Measurements from ENCODE around the gene SELENOV. TPM values are rescaled to one million over a fixed set of nuclear protein-coding genes. Genes with fewer than 3 reads are reported as not detected.

The SELENOV gene
- total and polyA plus RNA-seq, 9 of the 15 experiments (the other 6 are each of a cell fraction or from before 2014, with no cell fraction given): 0.04 to 0.09 (median 0.06) TPM; not detected in 4

DNA sequence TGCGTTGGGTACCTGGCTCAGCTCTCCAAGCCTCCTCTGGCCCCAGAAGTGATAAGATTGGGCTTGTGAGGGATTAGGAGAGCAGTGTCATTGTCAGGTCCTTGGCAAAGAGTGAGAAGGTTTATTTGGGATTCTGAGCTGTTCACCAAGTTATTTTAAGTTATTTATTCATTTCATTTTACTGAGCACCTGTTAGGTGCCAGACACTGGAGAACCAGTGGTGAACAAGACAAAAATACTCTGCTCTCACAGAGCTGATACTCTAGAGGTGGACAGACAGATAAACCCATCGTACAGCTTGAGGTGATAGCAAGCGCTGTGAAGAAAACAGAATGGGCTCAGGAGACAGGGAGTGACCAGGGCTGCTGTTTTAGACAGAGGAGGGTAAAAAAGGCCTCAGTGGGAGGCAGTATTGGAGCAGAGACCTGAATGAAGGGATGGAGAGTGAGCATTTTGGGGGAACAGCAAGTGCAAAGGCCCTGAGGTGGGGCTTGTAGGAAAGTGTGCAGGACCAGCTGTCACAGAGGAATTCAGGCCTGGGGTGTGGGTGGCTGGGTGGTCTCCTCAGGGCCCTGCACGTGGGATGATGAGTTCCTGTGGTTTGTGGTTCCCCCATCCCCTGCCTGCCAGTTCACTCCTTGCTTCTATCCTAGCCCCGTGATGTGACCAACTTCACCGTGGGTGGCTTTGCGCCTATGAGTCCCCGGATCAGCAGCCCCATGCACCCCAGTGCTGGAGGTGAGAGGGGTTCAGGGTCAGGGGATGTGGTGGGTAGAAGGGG is 43.0 kb upstream of the SELENOV start:
- Histone ChIP-seq H3K9me3 (replicated peaks; ENCODE audit: control insufficient read depth, insufficient read depth, low read depth, low read length) (no peaks in the 10 kb centered on the region), H3K27me3 (ENCODE audit: control insufficient read depth in 2 of 2, insufficient read depth in 2 of 2, low read length in 2 of 2) (no peaks in the 10 kb centered on the region), H4K20me1 (replicated peaks; ENCODE audit: control insufficient read depth, insufficient read depth, low read length) (no peaks in the 10 kb centered on the region; the same call in 1 of the 2 replicates), H3K9me1 (ENCODE audit: control insufficient read depth, insufficient read depth, low read length) (no peaks in the 10 kb centered on the region), H3K36me3 (ENCODE audit: control insufficient read depth, insufficient read depth, low read length) (peaks cover 98% of the 10 kb centered on the region), H3K4me2 (ENCODE audit: insufficient read depth, low read length) (no peak overlapping the region), H3K4me1 (replicated peaks in 1 of 2; ENCODE audit: control insufficient read depth in 2 of 2, insufficient read depth in 2 of 2, low read length in 2 of 2) (peaks cover 0 to 16% of the 10 kb centered on the region in 2 experiments; a peak in 1 of 5 replicates), H3K79me2 (ENCODE audit: control insufficient read depth, insufficient read depth, low read length) (no peaks in the 10 kb centered on the region), H3K27ac (ENCODE audit: extremely low read depth, low read depth, low read length) (no peak overlapping the region), H2AFZ (ENCODE audit: low read depth, low read length) (no peak overlapping the region), H3K4me3 (no peak overlapping the region), H3K9ac (ENCODE audit: insufficient read depth in 1 of 2, low read depth in 2 of 2, low read length in 2 of 2) (no peak overlapping the region)
- ChIA-PET POLR2A (interaction anchor here (0.8 kb wide), 2 partner anchors 8 to 9 kb away, joined by 3 read pairs; partner anchors contain the start of gene TIMM50), CTCF (ENCODE audit: low intra/inter-chr PET ratio) (no interaction called here)
- ATAC-seq: no peak
- FAIRE-seq: no peak
- in situ Hi-C loops (cut with MboI): no loop called here
- TF ChIP-seq PRPF4 (IDR thresholded peaks at IDR 0.05; ENCODE audit: insufficient read depth, low read depth, low read length, poor library complexity, severe bottlenecking) (no peak), RBM25 (IDR thresholded peaks at IDR 0.05; ENCODE audit: low read depth, low read length, severe bottlenecking) (peak; percentile 12), ARID2 (IDR thresholded peaks at IDR 0.05) (no peak)
- TF ChIP-seq, protein P1, sequence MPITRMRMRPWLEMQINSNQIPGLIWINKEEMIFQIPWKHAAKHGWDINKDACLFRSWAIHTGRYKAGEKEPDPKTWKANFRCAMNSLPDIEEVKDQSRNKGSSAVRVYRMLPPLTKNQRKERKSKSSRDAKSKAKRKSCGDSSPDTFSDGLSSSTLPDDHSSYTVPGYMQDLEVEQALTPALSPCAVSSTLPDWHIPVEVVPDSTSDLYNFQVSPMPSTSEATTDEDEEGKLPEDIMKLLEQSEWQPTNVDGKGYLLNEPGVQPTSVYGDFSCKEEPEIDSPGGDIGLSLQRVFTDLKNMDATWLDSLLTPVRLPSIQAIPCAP (CRISPR knock-in tag; IDR thresholded peaks at IDR 0.05; ENCODE audit: borderline replicate concordance): no peak
- intact Hi-C loops (cut with micrococcal nuclease): no loop called here
- no peak for DNase-seq (ENCODE audit: extremely low read depth in 1 of 4, low spot score in 3 of 4)
- 88% methylated on average over 8 of the region's 8 CpGs for WGBS (ENCODE audit: insufficient coverage, low coverage, missing lambda C conversion rate)
- BruUV-seq (replicated peaks): no TSS peak

All from K562 (cell line).